ENCODE results near the gene RNF149.
"Not testable (repeated sequence)": the region's sequence is repeated elsewhere in the genome, so short reads cannot be mapped to it uniquely, and the experiment has no call there.

Gene RNF149, protein sequence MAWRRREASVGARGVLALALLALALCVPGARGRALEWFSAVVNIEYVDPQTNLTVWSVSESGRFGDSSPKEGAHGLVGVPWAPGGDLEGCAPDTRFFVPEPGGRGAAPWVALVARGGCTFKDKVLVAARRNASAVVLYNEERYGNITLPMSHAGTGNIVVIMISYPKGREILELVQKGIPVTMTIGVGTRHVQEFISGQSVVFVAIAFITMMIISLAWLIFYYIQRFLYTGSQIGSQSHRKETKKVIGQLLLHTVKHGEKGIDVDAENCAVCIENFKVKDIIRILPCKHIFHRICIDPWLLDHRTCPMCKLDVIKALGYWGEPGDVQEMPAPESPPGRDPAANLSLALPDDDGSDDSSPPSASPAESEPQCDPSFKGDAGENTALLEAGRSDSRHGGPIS

DNA sequence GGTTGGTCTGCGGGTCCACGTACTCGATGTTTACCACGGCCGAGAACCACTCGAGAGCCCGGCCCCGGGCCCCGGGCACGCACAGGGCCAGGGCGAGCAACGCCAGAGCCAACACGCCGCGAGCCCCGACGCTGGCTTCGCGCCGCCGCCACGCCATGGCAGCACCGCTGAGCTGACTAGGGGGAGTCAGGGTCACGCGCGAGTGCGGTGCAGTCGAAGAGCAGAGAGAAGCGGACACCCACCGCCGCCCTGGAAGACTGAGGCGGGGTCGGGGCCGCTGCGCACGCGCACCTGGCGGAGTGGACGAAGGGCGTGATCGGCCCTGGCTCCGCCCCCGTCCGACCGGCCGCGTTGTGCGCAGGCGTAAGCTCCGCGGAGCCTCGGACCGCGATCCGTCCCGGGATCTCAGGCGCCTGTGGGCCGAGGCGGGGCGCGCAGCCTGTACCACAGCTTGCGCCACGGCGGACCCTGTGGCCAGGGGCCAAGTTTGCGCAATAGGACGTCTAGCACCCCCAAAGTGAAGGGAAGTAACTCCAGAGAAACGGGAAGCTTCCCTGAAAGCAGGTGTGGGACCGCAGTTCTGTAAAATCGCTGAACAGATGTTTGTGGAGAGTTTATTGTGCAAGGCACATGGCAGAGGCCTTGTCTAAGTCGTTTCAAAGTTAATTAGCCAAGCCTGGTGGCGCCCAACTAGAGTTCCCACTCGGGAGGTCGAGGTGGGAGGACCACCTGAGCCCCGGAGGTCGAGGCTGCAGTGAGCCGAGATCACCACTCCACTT lies at the start of gene RNF149:
Gene RNF149, minus strand, starts transcription at position 270 of the 779 bp plus-strand sequence. Its CDS starts 113 bp downstream, at position 157.
- peak; percentile 85 to 89 for DNase-seq

DNA sequence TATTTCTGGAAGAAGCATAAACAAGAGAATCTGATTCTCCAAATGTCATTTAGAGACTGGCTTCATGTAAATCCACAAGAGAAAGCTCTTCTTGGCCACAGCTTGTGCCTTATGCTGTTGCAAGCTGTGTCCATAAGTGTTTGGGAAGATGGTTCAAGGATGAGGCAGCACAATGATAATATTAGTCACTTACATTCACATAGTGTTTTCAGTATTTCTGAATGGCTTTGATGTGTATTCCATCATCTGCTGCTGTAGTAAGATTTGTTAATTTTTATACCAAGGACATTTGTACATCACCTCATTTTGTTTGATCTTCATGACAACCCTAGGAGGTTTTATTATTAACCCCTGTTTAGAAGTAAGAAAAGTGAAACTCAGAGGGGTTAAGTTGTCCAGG lies 48.9 kb upstream of the RNF149 start:
- DNase-seq = no peak

GRCh38 chr2:101356521-101356920 lies 48.0 kb upstream of the RNF149 start:
- no peak for DNase-seq

GRCh38 chr2:101356055-101356454 lies 47.6 kb upstream of the RNF149 start:
- DNase-seq = no peak

- DNase-seq = no peak
These were observed 47.0 kb upstream of the RNF149 start for GRCh38 chr2:101355401-101356054.

GRCh38 chr2:101354420-101355311 lies 46.2 kb upstream of the RNF149 start:
- no peak for DNase-seq

DNA sequence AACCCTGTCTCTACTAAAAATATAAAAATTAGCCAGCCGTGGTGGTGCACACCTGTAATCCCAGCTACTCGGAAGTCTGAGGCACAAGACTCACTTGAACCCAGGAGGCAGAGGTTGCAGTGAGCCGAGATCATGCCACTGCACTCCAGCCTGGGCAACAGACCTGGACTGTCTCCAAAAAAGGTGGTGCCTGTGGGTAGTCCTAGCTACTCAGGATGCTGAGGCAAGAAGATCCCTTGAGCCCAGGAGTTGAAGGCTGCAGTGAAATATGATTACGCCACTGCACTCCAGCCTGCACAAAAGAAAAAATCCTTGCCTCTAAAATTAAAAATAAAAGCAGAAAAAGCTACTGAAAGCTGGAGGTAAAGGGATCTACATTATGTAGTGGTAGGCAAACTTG lies 44.1 kb upstream of the RNF149 start:
- not testable (repeated sequence) for DNase-seq

GRCh38 chr2:101351207-101351606 lies 42.7 kb upstream of the RNF149 start:
- no peak for DNase-seq

DNA sequence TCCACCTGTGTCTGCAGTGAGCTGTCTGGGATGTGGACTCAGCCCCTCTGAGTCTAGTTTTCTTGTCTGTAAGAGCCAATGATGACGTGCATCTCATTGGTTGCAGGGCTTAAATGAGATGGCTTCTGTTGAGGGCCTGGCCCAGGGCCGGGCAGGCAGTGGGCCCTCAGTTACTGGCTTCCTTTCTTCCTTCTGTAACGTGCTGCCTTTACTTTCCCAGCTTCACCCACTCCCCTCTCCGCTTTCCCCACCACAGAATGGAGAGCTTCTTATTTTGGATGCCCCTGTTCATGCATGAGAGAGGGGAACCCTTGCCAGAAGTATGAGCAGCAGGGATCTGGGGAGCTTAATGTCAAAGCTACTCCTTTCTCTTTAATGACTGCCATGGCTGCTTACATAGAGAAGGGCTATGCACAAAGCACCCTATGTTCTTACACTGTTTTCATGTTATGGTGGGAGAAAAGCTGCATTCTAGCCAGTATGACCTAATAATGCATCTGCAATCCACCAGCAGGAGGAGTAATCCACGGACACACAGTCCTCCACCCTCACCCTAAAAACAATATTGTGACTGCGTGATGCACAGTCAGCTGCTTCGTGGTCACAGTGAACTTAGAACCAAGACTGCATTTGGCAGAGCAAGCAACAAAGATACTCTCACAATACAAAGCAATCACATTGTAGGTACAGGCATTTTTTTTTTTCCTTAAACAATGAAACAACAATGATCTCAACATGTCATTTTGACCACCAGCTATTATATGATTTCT lies 41.6 kb upstream of the RNF149 start:
- no peak for DNase-seq

DNA sequence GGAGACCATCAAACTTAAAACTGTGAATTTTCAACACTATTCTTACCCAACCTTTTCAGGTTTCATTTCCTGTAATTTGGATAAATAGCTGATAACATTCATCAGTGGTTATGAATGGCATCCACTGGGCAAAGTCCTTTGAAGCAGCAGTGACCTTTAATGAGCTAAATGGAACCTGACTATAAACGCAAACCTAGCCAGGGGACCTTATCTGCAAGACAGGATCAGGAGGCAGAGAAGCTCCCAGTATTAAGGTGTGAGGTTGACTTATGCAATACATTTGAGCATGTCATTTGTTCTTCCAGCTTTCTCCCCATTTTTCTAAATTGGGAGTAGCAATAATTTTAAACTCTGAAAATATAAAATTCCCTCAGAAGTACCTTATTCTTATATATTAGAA lies 40.4 kb upstream of the RNF149 start:
- no peak for DNase-seq

GRCh38 chr2:101346909-101347308 lies 38.4 kb upstream of the RNF149 start:
- DNase-seq = no peak

GRCh38 chr2:101344137-101344536 lies 35.6 kb upstream of the RNF149 start:
- DNase-seq = no peak

DNA sequence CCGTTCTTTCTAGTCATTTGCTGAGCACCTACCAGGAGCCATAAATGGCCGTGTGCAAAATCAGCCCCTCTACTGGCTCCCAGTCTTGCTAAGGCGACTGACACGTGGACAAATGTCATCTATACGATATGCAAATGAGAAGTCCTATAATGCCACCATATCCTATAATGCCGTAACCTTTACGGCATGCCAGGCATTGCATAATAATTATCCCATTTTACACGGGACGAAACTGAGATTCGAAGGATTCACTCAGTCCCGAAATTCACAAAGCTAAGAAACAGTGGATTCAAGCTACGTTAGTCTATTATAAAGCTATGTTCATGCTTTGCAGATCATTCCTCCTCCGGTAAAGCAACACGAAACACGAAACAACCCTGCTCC lies 34.1 kb upstream of the RNF149 start:
- DNase-seq = no peak

DNA sequence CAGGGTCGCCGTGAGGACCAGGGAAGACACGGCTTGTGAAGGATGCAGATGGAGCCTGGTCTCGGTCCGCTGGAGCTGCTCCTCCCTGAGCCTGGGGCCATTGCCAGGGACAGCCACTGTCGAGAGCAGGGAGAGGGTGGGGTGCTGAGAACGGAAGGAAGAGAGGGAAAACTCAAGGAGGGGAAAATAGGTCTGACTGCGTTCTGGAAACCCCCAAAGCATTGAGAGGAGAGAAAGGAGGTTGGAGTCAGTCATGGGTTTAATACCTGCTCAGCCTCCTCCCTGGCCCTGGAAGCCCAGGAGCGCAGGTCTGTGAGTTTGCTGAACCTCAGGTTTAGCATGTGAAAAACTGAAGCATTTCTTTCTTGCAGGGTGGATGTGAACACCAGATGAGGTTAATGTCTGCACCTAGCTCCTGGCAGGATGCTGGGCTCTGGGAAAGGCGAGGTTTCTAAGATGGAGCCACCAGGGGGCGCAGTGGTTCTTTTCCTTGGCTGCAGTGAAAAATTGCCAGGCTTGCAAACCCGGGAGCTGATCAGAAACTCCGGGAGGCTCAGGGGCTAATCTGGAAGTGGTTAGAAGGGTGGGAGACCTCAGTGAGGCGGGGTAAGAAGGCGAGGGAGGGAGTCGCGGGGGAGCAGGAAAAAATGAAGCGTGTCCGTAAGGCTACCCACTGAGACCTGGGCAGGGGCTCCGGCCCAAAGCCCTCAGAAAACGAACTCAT lies 33.6 kb upstream of the RNF149 start:
- DNase-seq = peak; percentile 42

- no peak for DNase-seq
These were observed 32.9 kb upstream of the RNF149 start for GRCh38 chr2:101341421-101341820.

DNA sequence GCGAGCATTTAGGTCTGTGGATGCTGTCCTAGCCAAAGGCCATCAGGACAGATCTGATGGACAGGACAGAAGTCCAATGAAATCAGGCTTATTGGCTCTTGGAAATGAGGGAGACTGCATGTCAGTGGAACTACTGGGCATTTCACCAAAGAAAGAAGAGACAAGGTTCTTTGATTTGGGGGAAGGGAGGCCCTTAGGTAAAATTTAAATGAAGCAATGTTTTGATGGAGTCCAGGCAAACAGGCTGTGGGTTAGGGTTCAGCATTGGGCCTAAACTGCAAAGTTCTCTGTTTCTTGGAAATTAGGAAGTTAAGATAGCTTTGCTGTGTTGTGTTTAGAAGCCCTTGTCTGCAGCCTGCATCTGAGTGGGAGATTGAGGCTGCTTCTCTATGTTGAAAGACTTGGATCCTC lies 31.6 kb upstream of the RNF149 start:
- peak in 1 of 2 donors; percentile 7 for DNase-seq

- no peak for DNase-seq
These were observed 30.9 kb upstream of the RNF149 start for GRCh38 chr2:101339266-101339880.

GRCh38 chr2:101337877-101338276 lies 29.4 kb upstream of the RNF149 start:
- DNase-seq = no peak

GRCh38 chr2:101332885-101333766 lies 24.6 kb upstream of the RNF149 start:
- no peak for DNase-seq

DNA sequence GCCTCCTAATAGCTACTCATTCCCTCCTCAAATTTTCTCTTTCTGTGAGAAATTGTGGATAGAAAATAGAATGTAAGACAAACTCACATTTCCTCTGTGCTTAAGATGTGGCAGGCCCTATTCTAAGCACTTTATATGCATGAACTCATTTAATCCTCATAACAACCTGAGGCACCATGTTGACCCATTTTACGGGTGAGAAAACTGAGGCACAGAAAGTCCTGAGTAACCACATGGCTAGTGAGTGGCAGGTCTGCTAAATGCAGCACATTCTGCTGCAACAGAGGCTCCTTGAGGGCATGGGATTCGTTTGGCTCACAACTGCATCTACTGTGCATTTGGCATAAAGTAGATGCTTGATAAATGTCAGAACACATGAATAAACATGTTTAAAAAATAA lies 22.7 kb upstream of the RNF149 start:
- no peak for DNase-seq
